Measurements from ENCODE around the gene LTBP3.
"Not testable (repeated sequence)": the region's sequence is repeated elsewhere in the genome, so short reads cannot be mapped to it uniquely, and the experiment has no call there.

The LTBP3 gene

DNA sequence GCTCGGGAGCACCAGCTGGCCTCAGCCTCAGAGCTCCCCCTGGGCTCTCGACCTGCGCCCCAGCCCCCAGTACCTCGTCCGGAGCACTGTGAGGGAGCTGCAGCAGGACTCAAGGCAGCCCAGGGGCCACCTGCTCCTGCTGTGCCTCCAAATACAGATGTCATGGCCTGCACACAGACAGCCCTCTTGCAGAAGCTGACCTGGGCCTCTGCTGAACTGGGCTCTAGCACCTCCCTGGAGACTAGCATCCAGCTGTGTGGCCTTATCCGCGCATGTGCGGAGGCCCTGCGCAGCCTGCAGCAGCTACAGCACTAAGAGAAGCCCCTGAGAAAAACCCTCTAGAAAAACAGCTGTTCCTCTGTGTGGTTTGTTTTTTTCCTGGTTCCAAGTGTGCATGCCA, 13.3 kb upstream of the LTBP3 start:
- no peak for DNase-seq

DNA sequence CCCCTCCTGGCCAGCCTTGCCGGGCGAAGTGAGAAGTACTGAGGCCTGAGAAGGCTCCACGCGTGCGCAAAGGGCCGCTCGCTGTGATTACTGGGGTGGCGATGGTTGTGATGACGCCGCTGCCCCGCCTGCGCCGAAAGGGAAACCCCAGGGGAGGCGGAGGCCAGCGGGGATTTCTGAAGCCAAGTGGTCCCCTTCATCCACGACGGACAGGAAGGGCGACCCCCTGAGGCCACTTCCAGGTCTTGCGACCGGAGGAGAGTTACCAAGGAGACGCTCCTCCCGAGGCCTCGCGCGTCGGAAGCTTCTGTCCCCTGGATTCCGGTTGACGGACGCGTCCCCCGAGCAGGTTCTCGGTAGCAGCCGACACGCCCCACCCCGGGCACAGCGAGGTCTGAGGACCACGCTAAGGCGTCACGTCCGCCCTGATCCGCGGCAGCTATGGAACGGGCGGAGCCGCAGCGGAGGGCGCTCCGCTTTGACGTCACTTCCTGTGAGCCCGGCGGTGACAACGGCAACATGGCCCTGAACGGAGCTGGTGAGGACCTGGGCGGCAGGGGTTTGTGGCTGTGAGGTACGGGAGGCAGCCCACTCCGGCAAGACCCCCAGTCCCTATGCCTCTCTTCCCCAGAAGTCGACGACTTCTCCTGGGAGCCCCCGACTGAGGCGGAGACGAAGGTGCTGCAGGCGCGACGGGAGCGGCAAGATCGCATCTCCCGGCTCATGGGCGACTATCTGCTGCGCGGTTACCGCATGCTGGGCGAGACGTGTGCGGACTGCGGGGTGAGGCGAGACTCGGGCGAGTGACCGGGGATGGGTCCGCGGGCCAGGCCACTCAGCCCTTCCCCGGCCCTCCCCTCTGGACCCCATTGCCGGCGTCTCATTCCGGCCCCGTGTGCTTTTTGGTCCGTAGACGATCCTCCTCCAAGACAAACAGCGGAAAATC, 12.1 kb upstream of the LTBP3 start, which contains the start of gene ZNRD2:
Gene ZNRD2, plus strand, starts transcription at position 505 of the 946 bp plus-strand sequence. Its CDS starts 15 bp downstream, at position 520.
- DNase-seq = peak; percentile 98

DNA sequence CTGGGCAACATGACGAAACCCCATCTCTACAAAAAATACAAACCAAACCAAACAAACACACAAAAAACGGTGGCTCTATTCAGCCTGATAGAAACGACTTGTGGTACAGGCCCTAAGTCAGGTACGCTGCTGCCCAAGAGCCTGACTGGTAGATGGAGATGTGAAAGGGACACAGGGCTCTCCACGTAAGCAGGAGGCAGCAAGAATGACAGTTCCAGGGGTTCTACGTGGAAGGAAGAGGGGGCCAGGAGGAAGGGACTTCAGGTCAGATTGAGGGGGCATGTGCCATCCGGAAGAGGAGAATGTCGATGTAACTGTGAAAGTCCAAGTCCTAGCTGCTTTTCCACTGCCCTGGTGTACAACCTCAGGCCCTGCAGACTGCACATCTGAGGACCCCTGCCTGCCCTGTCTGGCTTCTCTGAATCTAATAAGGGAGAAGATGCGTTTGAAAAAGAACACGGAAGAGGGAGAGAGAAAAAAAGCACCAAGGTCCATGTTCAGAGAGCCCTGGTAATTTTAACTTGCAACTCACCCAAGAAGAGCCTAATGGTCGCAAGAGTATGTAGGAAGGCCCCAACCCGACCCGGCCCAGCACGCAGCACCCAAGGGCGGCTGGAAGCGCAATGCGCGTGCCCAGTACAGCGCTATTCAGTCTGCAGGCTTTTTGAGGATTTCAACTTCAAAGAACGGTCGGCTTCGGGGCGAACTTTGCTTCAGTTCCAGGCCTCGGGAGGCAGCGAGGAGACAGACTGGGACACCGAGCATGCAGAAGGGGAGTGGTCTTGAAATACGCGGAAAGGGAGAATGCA, 11.2 kb upstream of the LTBP3 start:
- DNase-seq = no peak

DNA sequence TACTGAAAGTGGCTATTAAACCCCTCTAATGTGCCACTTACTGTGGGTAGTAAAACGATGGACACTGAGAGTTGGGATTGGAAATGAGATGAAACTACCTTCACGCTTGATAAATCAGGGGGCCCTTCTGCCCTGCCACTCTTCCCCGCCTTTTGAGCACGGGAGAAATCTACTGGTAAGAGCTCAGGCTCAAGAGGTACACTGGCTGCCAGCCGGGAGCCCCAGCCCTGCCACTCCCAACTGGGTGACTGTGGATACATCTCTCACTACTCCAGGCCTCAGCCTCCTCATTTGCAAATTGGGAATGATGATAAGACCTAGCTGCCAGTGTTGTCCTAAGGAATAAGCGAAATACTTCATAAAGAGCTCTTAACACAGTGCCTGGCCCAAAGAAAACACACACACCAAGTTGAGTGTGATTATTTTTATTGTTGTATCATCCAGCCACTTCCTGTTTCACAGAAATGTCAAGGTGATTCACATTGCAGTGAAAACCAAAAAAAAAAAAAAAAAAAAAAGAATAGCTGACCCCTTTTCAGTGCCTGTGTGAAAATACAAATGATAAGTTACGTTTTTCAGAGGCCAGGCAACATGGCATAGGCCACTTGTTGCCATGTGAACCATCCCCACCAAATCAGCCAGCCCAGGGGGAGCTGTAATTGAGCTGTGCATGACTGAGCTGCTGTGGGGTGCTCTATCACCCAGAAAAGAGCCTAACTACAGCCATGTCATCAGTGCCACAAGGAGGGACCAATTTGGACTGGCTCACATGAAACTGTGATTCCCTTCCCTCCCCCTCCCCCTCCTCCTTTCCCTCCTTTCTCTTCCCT, 7.7 kb upstream of the LTBP3 start:
- no peak for DNase-seq

DNA sequence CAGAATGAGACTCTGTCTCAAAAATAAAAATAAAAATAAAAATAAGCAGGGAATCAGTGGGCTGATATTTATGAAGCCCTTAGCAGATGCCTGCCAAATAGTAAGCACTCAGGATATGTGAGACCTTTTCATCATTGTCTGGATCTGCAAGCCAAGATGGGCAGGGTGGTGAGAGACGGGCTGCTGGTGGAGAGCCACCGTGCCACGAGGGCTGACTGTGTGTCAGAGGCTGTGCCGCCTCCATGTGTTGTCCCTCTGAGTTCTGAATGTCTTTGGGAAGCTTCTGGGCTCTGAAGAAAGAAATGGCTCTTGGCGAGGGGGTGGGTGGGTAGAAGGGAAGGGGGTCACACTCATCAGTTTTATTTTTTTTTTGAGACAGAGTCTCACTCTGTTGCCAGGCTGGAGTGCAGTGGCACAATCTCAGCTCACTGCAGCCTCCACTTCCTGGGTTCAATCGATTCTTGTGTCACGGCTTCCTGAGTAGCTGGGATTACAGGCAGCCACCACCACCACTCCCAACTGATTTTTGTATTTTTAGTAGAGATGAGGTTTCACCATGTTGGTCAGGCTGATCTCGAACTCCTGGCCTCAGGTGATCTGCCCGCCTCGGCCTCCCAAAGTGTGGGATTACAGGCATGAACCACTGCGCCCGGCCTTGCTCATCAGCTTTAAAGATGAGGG, 6.9 kb upstream of the LTBP3 start:
- DNase-seq = not testable (repeated sequence)

DNA sequence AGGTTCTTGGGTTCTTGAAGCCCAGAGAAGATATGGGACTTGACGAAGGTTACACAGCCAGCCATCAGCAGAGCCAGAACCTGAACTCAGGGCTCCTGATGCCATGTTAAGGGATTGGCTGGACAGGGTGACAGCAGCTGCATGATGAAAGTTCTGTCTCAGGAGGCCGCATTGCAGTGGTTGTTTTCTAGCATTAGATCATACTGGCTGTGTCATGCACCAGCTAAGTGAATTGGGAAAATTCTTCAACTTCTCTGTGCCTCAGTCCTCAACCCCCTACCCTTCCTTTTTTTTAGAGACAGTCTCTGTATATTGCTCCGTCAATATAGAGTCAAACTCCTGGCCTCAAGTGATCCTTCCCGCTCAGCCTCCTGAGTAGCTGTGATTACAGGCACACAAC, 5.4 kb upstream of the LTBP3 start:
- DNase-seq = no peak

DNA sequence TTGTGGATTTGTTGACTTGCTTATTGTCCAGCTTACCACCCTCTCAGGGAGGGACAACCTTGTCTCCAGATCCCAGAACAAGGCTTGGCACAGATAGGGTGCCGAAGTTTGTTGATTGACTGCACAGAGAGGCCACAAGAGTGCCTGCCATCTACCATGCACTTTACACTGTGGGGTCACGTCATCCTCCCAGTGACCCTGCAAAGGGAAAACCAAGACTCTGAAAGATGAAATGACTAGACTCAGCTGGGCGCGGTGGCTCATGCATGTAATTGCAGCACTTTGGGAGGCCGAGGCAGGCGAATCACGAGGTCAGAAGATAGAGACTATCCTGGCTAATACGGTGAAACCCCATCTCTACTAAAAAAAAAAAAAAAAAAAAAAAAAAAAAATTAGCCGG, 4.6 kb upstream of the LTBP3 start:
- DNase-seq = no peak

DNA sequence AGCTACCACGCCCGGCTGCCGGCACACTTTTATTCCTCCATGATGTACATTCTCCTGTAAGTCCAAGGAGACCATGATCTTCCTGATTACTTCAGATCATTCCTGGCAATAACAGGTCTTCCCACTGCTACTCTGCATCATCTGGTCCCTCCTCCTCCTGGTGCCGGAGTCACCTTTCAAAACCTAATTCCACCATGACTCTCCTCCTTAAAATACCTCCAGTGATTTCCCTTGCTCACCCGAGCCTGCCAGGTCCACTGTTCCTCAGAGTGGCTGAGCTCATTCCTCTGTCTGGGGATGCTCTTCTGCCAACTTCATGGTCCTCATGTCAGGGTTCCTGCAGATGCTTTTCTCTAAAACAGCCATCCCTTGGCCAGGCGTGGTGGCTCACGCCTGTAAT, 3.9 kb upstream of the LTBP3 start:
- DNase-seq = no peak

DNA sequence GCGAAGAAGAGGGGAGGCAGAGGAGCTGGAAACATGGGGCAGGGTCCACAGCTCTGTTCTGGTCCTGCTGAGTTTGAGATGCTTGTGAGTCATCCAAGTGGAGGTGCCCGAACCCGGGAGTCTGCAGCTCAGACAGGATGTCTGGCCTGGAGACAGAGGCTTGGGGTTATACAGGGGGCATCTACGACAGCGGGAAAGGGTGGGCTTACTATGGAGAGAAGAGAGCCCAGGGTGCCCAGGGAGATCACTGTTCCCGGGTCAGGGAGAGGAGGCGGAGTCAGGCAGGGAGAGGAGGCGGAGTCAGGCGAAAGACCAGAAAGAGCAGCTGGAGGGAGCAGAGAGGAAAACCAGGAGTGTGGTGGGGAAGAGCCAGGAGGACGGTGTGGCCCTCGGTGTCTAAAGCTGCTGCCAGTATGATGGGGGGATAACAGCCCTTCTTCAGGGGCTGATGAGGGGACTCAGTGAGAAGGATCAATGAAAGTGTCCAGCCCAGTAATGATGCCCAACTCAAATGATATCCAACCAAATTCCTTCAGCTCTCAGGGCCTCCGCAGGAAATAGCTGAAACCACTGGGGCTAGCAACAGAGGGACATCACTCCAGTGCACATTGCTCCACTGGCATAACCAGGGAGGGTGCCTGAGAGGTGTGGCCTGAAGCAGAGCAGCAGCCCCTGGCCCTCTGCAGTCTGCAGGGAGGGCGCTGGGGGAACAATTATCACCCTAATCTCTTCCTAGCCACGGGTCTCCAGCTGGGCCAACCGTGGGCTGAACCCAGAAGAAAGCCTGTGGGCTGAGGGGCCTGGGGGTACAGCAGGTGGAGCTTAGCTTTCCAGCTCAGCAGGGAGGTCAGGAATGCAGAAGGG, 2.6 kb upstream of the LTBP3 start:
- peak; percentile 76 for DNase-seq

DNA sequence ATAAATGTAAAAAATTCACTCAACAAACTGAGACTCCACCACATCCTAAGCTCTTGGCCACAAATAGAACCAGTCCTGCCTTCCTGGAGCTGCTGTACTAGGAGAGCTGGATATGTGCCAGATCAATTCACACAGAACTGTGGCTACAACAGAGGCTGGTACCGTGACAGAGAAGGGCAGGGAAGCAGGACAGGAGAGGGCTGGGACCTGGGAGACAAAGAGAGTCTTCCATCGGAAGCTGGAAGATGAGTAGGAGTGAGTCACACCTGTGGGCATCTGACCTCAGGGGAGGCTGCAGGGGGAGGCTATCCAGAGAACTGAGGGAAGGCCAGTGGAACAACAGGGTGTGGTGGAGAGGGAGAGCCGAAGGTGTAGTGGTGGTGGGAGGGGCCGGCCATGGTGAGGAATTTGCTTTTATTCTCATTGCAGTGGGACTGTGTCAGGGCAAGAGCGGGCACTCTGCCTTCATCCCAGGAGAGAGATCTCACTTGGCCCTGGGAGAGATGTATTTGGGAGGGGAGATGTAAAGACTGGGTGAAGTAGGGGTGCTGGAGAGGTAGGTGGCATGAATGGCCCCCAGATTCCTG, 1.9 kb upstream of the LTBP3 start:
- no peak for DNase-seq

DNA sequence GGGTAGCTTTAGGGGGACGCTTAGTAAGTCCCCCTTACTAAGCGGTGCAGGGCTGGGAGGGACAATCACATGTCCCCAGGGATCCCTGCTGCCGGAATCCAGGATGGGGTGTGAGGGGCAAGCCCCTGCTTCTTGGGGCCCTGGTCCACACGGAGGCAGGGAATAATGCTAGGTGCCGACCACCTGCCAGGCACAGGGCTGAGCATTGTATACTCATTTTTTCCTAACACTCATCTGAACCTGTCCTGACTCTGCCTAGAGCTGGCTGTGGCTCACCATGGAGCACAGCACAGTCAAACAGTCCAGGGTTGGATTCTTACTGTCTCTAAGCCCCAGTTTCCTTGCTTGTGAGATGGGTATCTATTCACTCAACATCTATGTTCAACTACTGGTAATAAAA, 1.4 kb upstream of the LTBP3 start:
- DNase-seq = no peak

DNA sequence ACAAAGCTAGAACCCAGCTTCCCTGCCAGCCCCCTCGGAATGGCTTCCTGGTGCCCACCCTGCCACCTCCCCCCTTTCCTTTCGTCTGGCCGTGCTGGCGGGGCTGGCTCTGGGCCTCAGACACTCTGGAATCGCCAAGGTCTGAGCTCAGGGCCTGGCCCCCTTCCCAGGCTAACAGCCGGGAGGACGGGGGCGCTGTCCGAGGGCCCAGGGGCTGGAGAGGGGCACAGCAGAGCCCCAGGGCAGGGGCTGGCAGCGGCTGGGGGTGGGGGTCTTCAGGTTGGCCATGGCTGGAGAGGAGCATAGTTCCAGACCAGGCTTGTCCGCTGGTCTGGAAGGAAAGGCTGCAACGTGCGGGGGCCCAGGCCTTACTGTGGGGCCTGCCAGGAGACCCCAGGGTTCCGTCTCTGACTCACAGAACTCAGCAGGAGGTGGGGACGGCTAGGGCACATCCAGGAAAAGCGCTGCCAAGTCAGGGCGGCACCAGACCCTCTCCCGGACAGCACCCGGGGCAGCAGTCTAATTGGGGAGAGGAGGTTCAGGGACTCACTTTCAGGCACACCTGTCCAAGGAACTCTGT, 861 bp upstream of the LTBP3 start:
- no peak for DNase-seq

DNA sequence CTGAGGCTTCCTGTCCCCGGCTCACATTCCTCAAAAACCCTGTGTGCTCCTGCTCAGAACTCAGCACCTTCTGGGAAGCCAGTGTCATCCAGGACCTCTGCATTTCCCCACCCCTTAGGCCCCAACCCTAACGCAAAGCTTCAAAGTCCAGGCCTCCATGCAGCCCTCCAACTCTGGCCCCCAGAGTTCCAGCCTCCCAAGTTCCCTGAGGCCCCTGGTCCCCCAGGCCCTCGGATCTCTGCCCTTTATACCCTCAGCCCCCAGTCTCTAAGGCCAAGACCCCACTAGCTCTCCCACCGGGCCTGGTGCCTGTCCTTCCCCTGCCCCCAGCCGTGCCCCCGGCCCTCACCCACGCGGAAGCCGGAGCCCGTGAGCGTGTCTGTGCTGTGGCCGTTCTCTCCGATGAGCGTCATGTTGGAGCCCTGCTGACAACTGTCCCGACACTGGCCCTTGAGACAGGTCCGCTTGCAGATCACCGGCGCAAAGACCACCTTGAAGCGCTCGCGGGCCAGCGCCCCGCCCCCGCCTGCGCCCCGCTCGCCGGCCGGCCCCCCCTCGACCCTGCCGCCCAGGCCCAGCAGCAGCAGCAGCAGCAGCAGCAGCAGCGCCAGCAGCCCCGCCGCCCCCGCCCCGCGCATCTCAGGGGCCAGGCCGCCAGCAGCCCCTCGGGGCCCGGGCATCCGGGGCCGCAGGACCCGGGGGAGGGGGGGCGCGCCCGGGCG, 718 bp downstream of the LTBP3 start:
- peak; percentile 60 for DNase-seq

DNA sequence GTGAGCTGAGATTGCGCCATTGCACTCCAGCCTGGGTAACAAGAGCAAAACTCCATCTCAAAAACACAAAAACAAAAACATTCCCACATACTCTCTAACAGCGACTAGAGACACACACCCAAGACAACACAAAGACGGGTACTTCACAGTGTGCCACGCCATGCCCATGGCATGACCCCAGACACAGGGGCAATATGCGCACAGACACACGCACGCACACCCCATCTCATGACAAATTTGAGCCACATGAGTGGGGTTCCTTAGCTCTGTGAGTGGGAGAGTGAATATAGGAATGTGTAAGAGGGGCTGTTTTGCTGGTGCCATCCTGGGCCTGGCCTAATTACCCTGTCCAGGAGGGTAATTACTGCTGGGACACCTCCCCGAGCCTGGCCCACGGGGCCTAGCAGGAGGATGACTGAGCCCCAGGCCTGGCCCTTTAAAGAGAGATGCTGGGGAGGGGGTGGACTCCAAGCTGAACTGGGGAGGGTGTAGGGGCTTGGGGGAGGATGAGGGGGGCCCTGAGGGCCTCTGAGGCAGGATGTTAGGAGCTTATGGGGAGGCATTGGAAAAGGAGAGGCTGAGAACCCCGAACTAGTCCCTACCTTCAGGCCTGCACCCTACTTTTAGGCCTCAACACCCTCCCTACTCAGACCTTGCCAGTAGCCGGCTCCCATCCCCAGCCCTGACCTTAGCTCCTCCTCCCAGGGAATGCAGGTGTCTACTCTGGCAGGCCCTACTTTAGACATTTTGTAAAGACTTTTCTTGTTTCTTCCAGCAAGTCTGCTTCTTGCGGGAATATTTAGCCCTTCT, 1.5 kb downstream of the LTBP3 start:
- no peak for DNase-seq

DNA sequence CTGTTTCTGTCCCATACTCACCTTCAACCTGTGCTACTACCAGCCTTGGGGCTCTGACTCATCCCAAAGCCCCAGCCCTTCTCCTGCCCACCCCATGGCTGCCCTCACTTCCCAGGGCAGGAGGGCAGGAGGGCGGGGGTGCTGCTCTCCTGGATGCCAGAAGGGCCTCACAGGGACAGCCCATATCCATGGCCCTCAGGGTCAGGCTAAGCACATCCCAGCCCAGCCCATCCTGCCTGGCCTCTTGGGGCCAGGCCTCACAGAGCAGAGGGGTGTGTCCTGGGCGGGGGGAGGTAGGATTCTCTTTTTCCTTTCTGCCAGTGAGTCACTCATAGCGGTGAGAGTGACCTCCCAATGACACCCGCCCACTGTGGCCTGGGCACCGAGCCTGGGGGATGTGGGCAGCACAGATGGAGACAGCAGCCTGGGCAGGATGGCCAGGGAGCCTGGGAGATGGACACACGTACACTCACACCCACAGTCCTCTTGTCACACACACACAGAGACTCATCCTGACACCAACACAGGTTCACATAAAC, 2.4 kb downstream of the LTBP3 start:
- DNase-seq = peak; percentile 85

DNA sequence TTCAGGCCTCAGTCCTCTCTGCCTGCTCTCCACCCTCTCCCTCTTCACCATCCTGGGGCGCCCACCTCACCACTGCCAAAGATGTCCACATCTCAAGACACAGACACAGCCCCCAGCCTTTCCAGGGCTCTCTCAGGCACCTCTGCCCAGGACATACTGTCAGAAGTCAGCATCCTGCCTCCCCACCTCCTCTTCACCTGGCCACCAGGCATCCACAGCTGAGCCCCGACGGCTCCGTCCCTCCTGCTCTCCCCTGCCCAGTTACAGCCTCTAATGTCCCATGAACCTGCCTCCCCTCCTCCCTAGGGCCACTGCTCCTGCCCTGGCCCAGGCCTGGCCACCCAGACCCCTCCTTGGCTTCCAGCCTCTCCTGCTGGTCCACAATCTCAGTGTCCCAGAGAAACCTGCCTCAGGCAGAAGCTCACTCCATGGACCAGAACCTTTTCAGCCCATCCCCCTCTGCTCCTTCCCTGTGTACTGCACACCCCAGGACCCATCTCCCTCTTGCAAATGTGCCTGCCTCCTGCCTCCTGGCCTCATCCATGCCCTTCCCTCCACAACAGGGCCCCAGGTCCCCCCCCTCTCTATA, 3.2 kb downstream of the LTBP3 start:
- DNase-seq = no peak

DNA sequence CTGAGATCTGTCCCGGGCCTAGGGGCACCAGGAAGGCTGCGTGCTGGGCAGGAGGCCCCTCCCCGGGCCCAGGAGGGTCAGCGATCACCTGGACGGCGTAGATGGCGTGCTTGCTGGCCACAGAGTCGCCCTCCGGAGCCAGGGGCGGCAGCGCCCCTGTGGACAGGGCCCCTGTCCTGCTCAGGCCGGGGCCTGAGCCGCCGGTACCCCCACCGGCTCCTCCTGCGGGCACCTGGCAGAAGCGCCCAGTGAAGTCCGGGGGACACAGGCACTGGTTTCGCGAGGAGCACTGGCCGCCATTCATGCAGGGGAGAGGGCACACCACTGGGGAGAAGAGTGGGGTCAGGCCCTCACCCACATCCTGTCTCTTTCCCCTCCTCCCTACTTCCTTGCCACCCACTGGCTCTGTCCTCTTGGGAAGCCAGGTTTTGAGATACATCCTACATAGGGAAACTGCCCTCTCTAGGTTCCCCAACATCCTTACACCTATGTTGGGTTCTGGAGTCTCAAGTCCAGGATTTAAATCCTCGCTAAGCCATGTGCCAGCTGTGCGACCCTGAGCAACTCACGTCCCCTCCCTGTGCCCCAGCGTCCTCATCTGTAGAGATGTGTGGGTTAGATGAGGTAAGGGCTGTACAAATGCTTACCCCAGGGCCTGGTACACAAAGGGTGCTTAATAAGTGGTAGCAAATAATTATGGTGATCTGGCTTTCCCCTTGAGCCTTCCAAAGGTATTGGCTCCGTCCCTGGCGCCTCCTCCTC, 3.9 kb downstream of the LTBP3 start:
- no peak for DNase-seq
